ENCODE data around the gene MYO9A.
"Not testable (repeated sequence)": the region's sequence is repeated elsewhere in the genome, so short reads cannot be mapped to it uniquely, and the experiment has no call there.

Gene MYO9A

DNA sequence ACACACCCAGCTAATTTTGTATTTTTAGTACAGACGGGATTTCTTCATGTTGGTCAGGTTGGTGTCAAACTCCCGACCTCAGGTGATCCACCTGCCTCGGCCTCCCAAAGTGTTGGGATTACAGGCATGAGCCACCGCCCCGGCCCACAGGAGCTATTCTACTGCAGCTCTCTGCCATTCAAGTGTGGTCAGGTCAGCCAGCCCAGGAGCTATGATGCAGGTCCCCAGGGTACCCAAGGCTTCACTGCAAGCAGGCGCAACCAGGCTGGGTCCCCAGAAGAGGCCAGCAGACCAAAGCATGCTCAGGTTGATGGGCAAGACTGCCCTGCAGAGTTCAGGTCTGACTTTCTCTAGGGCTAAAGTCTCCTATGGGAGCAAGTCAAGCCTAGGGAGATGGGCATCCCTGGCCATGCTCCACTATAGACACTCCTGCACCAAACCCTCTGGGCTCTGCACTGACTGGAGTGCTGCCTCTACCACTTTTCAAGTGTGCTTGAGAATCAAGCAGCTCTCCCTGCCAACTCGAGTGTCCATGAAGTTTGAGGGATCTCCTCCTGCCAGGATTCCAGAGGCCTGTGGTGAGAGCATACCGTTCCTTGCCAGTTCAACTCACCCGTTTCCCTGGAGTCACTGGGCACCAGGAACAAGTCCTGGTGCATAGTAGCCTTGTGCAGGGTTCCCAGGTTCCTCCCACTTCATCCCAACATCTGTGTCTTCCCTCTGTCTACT, 30.9 kb downstream of the MYO9A start:
- DNase-seq = no peak

DNA sequence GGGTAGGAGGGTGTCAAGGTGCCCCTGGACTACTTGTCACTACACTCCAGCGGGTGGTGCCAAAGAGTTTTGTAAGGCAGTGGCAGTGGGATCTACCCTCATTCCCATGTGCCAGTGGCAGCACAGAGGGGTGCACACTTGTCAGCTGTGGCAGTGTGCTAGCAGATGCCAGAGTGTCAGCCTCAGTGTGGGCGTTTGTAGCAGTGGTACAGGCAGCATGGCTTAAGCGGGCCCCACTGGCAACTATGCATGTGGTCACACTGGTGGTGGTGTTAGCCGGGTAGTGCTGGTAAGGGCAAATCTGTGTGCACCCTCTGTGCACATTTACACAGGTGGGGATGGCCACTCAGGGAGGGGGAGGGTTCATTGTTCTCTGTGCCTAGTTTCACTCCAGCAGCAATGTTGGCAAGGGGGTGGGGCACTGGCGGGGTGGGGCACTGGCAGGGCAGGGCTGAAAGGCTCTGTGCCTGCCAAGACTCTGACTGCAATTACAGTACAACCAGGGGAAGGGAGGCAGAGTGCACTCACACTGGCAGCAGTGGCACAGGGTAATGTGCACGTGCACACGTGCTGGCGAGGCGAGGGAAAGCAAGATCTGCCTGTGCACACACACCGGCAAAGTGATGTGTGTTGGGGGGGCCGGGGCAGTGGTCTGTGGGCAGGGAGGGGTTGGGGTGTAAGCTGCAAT, 31.8 kb downstream of the MYO9A start:
- DNase-seq = no peak

DNA sequence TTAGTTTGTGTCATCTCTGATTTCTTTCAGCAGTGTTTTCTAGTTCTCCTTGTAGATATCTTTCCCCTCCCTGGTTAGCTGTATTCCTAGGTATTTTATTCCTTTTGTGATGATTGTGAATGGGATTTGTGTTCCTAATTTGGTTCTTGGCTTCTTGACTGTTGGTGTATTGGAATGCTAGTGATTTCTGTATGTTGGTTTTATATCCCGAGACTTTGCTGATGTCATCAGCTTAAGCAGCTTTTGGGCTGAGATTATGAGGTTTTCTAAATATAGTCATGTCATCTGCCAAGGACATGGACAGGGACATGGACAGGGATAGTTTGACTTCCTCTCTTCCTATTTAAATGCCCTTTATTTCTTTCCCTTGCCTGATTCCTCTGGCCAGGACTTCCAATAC, 35.8 kb downstream of the MYO9A start:
- no peak for DNase-seq

DNA sequence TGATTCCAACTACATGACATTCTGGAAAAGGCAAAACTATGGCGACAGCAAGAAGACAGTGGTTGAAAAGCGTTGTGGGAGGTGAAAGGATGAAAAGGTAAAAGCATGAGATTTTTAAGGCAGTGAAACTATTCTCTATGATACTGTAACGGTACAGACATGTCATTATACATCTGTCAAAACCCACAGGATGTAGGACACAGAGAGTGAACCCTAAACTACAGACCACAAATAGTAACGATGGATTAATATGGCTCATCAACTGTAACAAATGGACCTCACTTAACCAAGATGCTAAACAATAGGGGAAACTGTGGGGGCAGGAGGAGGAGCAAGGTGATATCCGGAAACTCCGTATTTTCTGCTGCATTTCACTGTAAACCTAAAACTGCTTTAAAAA, 39.1 kb downstream of the MYO9A start:
- DNase-seq = no peak

DNA sequence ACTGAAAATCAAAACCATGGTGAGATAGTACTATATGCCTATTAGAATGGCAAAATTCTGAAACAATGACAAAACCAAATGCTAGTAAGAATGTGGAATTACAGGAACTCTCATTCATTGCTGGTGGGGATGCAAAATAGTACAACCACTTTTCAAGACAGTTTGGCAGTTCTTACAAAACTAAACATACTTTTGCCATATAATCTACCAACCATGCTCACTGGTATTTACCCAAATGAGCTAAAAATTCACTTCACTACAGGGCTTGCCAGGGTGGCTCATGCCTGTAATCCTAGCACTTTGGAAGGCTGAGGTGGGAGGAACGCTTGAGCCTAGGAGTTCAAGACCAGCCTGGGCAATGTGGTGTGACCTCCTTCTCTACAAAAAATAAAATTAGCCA, 40.0 kb downstream of the MYO9A start:
- no peak for DNase-seq

DNA sequence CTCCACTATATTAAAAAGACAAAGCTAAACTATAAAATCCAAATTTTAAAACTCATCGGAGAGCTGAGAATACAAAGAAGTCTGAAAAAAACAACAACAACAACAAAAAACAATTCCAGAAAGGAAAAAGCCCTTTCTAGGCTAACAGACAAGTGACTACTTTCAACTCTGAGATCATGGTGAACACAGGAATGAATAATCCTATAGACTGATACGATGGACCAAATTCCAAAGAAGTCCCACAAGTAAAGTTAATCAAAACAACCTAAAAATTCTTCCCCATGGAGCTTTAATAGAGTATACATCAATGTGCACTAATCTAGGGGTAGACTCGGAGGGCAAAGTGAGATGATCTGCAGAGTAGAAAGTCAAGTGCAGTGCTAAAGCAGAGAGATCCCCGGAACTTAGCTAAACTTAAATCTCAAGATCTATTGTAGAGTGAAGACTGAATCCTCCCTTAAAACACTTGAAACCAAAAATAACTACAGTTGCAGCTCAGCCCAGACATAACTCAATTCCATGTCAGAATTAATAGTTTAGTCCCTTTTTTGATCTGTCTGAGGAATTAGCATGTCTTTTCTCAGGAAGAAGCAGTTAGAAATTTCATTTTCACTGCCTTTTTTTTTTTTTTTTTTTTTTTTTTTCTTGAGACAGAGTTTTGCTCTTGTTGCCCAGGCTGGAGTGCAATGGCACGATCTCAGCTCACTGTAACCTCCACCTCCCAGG, 43.5 kb downstream of the MYO9A start:
- no peak for DNase-seq

DNA sequence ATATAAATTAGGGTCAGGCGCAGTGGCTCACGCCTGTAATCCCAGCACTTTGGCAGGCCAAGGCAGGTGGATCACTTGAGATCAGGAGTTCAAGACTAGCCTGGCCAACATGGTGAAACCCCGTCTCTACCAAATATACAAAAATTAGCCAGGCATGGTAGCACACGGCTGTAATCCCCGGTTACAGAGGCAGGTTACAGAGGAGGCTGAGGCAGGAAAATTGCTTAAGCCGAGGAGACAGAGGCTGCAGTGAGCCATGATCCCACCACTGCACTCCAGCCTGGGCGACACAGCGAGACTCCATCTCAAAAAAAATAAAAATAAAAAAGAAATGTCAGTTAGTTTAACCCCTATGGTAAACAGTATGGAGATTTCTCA, 46.5 kb downstream of the MYO9A start:
- DNase-seq = not testable (repeated sequence)

DNA sequence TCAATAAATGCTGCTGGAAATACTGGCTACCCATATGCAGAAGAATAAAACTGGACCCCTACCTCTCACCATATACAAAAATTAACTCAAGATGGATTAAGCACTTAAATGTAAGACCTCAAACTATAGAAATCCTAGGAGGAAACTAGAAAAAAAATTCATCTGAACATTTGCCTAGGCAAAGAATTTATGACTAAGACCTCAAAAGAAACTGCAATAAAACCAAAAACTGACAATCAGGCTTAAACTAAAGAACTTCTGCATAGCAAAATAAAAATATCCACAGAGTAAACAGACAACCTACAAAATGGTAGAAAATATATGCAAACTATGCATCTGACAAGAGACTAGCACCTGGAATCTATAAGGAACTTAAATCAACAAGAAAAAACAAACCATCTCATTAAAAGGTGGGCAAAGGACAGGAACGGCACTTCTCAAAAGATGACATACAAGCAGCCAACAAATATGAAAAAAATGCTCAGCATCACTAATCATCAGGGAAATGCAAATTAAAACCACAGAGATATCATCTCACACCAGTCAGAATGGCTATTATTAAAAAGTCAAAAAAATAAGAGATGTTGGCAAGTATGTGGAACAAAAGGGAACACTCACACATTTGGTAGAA, 47.0 kb downstream of the MYO9A start:
- no peak for DNase-seq

DNA sequence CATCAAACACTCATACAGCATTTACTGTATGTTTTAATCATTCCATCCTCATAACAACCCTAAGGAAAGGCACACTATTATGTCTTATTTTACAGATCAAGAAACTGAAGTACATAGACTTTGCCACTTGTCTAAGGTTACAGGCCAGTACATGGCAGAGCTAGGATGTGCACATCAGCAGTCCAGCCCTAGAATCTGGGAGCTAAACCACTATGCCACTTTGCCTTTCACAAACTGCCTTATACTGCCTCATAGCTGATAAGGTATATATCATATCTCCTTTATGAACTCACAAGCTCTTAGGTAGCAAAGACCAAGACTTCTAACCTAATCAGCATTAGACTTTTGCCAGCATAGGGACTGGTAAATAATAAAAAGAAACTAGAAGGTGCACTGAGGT, 49.1 kb downstream of the MYO9A start:
- DNase-seq = no peak

DNA sequence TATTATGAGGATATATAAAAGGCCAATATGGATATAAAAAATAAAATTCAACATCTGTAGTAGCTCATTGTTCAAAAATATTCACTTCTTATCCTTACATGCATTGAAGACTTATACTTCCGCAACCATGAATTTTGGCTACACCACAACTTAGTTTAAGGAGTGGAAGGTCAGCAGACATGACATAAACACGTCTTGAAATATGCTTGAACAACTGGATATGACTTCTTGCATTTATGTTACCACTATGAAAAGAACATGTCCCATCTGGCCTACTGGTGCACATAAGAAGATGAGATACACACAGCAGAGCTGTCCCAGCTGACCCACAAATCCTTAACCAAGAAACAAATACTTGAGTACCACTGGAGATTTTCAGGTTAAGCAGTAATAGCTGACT, 52.1 kb downstream of the MYO9A start:
- no peak for DNase-seq

DNA sequence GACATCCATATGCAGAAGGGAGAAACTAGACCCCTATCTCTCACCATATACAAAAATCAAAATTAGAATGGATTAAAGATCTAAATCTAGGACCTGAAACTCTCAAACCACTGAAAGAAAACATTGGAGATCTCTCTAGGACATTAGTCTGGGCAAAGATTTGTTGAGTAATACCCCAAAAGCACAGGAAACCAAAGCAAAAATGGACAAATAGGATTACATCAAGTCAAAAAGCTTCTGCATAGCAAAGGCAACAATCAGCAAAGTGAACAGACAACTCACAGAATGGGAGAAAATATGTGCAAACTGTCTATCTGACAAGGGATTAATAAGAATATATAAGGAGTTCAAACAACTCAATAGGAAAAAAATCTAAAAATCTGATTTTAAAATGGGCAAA, 54.8 kb downstream of the MYO9A start:
- DNase-seq = no peak

DNA sequence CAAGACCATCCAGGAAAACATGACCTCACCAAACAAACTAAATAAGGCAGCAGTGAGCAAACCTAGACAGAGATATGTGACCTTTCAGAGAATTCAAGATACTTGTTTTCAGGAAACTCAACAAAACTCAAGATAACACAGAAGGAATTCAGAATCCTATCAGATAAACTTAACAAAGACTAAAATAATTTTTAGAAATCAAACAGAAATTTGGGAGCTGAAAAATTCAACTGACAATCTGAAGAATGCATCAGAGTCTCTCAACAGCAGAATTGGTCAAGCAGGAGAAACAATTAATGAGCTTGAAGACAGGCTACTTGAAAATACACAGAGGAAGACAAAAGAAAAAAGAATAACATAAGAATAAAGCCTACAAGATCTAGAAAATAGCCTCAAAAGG, 55.6 kb downstream of the MYO9A start:
- no peak for DNase-seq

DNA sequence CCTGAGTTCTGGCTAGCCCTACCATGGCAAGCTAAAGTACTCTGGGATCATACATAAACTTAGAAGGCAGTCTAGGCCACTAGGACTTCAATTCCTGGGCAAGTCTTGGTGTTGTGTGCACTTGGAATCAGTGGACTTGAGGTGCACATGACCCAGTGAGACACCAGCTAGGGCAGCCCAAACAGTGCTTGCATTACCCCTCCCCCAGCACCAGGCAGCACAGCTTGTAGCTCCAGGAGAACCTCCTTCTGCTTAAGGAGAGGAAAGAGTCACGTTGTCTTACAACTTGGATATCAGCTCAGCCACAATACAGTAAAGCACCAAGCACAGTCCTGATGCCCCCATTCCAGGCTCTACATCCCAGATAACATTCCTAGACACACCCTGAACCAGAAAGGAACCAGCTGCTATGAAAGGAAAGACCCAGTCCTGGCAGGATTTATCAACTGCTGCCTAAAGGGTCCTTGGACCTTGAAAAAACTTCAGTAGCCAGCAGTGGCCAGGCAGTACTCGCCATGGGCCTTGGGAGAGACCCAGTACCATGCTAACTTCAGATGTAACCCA, 57.2 kb downstream of the MYO9A start:
- DNase-seq = no peak

DNA sequence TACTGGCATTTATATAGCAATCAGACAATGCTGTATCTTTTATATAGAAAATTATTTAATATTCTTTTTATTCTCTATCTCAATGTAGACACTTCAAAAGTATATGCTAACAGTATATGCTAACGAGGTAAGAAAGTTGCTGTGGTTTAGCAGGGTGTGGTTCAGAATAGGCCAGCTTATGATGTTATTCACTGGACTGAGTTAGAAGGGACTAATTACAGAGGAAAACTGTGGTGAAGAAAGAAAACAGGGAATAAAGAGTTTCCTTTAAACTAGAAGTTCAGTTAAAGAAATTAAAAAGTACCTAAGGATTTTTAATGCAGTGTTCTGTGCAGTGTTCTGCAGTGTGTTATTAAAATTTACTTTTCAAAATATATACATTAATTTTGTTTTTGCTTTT, 59.4 kb downstream of the MYO9A start:
- DNase-seq = no peak

DNA sequence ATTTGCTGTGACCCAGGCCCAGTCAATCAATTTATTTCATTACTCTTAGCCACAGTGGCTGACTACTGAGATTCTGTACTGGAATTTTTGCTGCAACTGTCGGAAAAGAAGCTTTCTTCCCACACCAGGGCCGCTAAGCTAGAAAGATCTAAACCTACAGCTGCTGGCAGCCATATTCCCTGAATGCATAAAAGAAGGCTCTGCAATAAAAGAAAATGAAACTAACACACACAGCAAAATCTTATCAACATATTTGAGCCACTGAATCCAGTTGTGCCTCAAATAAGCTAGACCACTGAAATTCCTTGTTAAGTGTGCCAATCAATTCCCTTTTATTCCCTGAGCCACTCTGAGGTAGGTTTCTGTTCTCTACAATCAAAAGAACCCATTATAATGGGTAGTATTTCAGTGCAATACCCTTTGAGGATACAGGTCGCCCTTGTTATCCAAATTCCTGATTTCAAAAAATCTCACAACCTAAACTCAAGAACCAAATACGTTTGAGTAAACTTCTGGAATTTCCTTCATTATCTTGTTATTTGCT, 60.3 kb downstream of the MYO9A start:
- DNase-seq = no peak

DNA sequence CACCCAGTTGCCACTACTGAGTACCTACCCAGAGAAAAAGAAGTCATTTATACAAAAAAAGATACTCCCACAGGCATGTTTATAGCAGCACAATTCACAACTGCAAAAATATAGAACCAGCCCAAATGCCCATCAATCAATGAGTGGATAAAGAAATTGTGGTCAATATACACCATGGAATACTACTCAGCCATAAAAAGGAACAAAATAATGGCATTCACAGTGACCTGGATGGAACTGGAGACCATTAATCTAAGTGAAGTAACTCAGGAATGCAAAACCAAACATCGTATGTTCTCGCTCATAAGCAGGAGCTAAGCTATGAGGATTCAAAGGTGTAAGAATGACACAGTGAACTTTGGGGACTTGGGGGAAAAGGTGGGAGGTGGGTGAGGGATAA, 61.7 kb downstream of the MYO9A start:
- DNase-seq = not testable (repeated sequence)

DNA sequence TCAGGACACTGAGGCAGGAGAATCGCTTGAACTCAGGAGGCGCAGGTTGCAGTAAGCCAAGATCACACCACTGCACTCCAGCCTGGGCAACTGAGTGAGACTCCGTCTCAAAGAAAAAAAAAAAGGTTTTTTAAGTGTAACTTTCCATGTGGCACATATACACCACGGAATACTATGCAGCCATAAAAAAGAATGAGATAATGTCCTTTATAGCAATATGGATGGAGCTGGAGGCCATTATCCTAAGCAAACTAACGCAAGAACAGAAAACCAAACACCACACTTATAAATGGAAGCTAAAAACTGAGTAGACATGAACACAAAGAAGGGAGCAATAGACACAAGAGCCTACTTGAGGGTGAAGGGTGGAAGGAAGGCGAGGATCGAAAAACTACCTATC, 64.7 kb downstream of the MYO9A start:
- not testable (repeated sequence) for DNase-seq

DNA sequence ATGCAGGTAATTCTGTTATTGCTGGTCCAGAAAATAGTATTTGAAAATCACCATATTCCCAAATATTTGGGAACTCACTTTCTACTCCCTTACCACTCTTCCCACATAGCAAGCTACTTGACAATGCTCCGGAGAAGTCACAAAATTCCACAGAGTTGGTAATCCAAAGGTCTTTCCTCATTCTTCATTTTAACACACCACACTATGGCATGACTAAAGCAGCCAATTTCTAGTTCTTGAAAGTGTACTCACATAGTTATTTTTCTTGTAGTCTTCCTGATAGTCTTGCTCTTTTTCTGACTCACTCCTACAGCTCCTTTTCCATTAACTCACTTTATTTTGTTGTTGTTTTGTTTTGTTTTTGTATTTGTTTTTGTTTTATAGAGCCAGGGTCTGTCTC, 67.2 kb downstream of the MYO9A start:
- DNase-seq = no peak

DNA sequence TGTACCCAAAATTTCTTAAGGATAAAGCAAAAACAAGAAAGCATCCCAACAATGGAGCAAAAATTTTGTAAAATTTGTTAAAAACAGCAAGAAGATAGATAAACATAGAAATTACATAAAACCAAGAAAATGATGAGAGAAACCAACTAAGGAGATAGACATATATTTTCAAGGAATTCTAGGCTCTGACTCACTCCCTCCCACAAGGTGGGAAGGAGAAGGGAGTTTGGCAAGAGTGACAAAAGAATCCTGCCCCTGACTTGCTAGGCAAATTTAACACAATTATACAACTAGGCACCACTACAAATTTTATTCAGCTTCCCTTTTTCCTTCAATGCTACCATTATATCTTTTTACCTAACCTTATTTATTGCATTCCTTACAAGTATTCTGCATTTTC, 70.9 kb downstream of the MYO9A start:
- DNase-seq = no peak

DNA sequence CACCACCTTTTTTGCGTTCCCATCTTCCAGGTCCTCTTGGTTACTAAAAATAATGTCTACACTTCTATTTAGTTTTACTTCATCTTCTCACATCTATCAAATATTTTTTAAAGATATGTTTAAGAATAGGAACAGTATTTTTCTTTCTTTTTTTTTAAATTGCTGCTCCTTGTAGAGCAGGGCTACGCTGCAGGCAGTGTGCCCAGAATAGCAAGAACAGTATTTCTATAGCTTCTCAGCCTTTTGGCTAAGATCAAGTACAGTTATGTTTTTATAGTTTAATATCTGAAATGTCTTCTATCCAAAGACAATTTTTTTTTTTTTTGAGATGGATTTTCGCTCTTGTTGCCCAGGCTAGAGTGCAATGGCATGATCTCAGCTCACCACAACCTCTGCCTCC, 73.0 kb downstream of the MYO9A start:
- DNase-seq = no peak

DNA sequence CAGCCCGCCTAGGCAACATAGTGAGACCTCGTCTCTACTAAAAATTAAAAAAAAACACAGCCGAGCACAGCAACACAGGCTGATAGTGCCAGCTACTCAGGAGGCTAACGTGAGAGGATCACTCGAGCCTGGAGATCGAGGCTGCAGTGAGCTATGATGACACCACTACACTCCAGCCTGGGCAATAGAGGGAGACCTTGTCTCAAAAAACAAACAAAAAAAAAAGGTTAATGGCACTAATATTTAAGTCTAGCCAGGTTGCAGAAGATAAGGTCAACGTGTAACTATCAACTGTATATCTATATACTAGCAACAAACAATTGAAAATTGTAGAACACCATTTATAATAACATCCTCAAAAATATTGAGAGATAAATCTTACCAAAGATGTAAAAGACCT, 75.1 kb downstream of the MYO9A start:
- DNase-seq = no peak

DNA sequence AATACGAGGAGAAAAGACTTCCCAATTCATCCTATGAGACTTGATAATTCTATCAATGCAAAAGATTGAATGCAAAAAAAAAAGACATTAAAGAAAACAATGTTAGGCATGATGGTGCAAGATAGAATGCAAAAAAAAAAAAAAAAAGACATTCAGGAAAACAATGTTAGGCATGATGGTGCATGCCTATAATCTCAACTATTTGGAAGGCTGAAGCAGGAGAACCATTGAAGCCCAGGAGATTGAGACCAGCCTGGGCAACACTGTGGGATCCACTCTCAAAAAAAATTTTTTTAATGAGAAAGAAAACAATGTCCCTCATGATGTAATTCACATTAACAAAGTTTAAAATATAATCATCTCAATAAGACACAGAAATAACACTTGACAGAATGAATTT, 75.9 kb downstream of the MYO9A start:
- no peak for DNase-seq

DNA sequence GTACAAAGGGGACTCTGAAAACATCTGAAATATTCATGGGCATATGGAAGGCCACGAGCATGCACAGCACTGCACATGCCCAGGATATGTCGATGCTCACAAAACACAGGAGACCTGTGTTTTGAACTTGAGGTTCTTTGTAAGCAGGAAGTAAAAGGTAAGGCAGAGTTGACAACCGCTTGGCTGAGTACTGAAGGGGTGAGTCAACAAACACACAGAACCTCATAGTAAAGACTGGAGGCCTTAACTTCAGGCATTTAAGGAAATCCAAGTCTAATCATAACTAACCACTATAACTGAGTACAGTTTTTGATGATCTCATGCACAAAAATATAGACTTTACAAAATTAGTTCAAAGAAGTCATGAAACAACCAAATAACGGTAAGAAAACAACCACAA, 80.6 kb downstream of the MYO9A start:
- no peak for DNase-seq
